ENCODE measurements around the gene ATXN1. TPM values are rescaled to one million over a fixed set of nuclear protein-coding genes. Genes with fewer than 3 reads are reported as not detected.
"Not testable (repeated sequence)": the region's sequence is repeated elsewhere in the genome, so short reads cannot be mapped to it uniquely, and the experiment has no call there.

ATXN1 gene
- total and polyA plus RNA-seq, 3 donors from 2014 or later = 12.8 to 84.1 (median 64.3) TPM

- DNase-seq = no peak
- Histone ChIP-seq H3K27ac (no peak overlapping the region), H3K27me3 (no peaks in the 10 kb centered on the region), H3K36me3 (ENCODE audit: low read depth, missing control alignments) (no peaks in the 10 kb centered on the region), H3K4me1 (no peaks in the 10 kb centered on the region), H3K9me3 (no peaks in the 10 kb centered on the region), H3K4me3 (no peak overlapping the region)
- no peak for TF ChIP-seq POLR2A (IDR thresholded peaks at IDR 0.05)
- no peak for TF ChIP-seq CTCF (IDR thresholded peaks at IDR 0.05)
- 94 to 96% methylated on average over 19 to 23 of the region's 23 CpGs for WGBS, 2 donors
- intact Hi-C loops (cut with DNase I; ENCODE audit: low total_unique reads) = no loop called here
Measured at GRCh38 chr6:16267428-16268263, 493.6 kb downstream of the ATXN1 start.

- peak; percentile 59 for DNase-seq
- WGBS, 2 donors = 84 to 92% methylated on average over 31 of the region's 31 CpGs
- intact Hi-C loops (cut with DNase I; ENCODE audit: low total_unique reads) = no loop called here
Measured at GRCh38 chr6:16265351-16266341, 495.6 kb downstream of the ATXN1 start.

GRCh38 chr6:16264785-16265184, 496.5 kb downstream of the ATXN1 start:
- no peak for DNase-seq
- Histone ChIP-seq H3K4me1 (no peaks in the 10 kb centered on the region), H3K36me3 (ENCODE audit: low read depth, missing control alignments) (no peaks in the 10 kb centered on the region), H3K27ac (no peak overlapping the region), H3K4me3 (no peak overlapping the region), H3K27me3 (no peaks in the 10 kb centered on the region), H3K9me3 (no peaks in the 10 kb centered on the region)
- TF ChIP-seq POLR2A (IDR thresholded peaks at IDR 0.05) (no peak), CTCF (IDR thresholded peaks at IDR 0.05) (no peak)
- 79 to 90% methylated on average over 1 to 2 of the region's 2 CpGs for WGBS, 2 donors
- intact Hi-C loops (cut with DNase I; ENCODE audit: low total_unique reads) = no loop called here

More at GRCh38 chr6:16265351-16266341, 495.6 kb downstream of the ATXN1 start:
- no peaks in the 10 kb centered on the region for H3K36me3 ChIP-seq (ENCODE audit: low read depth, missing control alignments)
- no peaks in the 10 kb centered on the region for H3K27me3 ChIP-seq
- no peak for TF ChIP-seq POLR2A (IDR thresholded peaks at IDR 0.05)
- H3K4me1 ChIP-seq = no peaks in the 10 kb centered on the region
- no peak overlapping the region for H3K4me3 ChIP-seq
- H3K9me3 ChIP-seq = no peaks in the 10 kb centered on the region
- H3K27ac ChIP-seq = no peak overlapping the region

GRCh38 chr6:16263464-16264099, 497.7 kb downstream of the ATXN1 start:
- H3K36me3 ChIP-seq (ENCODE audit: low read depth, missing control alignments); H3K27ac ChIP-seq; H3K4me3 ChIP-seq; H3K9me3 ChIP-seq; H3K4me1 ChIP-seq; H3K27me3 ChIP-seq; DNase-seq; intact Hi-C loops (cut with DNase I; ENCODE audit: low total_unique reads): not testable (repeated sequence)
- 83 to 85% methylated on average over 13 of the region's 13 CpGs for WGBS, 2 donors

- H3K9me3 ChIP-seq; H3K27ac ChIP-seq; DNase-seq; H3K27me3 ChIP-seq; H3K36me3 ChIP-seq (ENCODE audit: low read depth, missing control alignments); intact Hi-C loops (cut with DNase I; ENCODE audit: low total_unique reads); H3K4me3 ChIP-seq: not testable (repeated sequence)
- H3K4me1 ChIP-seq = peaks cover 15% of the 10 kb centered on the region
- 62 to 83% methylated on average over 12 of the region's 12 CpGs for WGBS, 2 donors
Measured at GRCh38 chr6:16262773-16263172, 498.5 kb downstream of the ATXN1 start.

GRCh38 chr6:16260602-16261001, 500.7 kb downstream of the ATXN1 start:
- H3K27ac ChIP-seq; intact Hi-C loops (cut with DNase I; ENCODE audit: low total_unique reads); H3K9me3 ChIP-seq; H3K4me3 ChIP-seq; DNase-seq; H3K36me3 ChIP-seq (ENCODE audit: low read depth, missing control alignments); H3K27me3 ChIP-seq: not testable (repeated sequence)
- H3K4me1 ChIP-seq = peaks cover 26% of the 10 kb centered on the region
- WGBS, 2 donors = 84 to 90% methylated on average over 9 of the region's 9 CpGs

GRCh38 chr6:16259604-16260003, 501.7 kb downstream of the ATXN1 start:
- DNase-seq; H3K27me3 ChIP-seq; H3K4me3 ChIP-seq; intact Hi-C loops (cut with DNase I; ENCODE audit: low total_unique reads); H3K36me3 ChIP-seq (ENCODE audit: low read depth, missing control alignments); H3K9me3 ChIP-seq: not testable (repeated sequence)
- 76 to 82% methylated on average over 2 of the region's 3 CpGs for WGBS, 2 donors
- H3K4me1 ChIP-seq = peaks cover 26% of the 10 kb centered on the region
- peak overlapping the region; percentile 72 to 78 for H3K27ac ChIP-seq

All from testis (tissue), 3 donors.